SK-MEL-5 (cell line): ENCODE measurements around the gene FAF1. TPM values are rescaled to one million over a fixed set of nuclear protein-coding genes. Genes with fewer than 3 reads are reported as not detected.

ENCODE experiments used
- DNase-seq: peaks from one replicate; pipeline ENCODE4 v3.0.0-alpha.2; 2016; ENCODE audit warnings: low read depth, low spot score
- in situ Hi-C: cut with HindIII; loops from 2 replicates; pipeline ENCODE4 v1.10.0; 2016; ENCODE audit warnings: low sequenced_read_pairs, high pct_unique_total_duplicates, low pct_unique_long_range_greater_than_20kb
- total RNA-seq: library from RNA; depleted of rRNA; stranded (reverse); fragments of >200 nt; shearing (Covaris generic); gene quantifications from 2 replicates; pipeline ENCODE4 v1.2.3, GENCODE V29; 2014

Gene FAF1
- total RNA-seq, 1 experiment from 2014 or later, result 73.3 TPM

GRCh38 chr1:50420689-50421365 is 539.2 kb downstream of the FAF1 start:
- DNase-seq, result no peak
- in situ Hi-C loops, result no loop called here

- in situ Hi-C loops, result no loop called here
- no peak for DNase-seq
Observed at GRCh38 chr1:50419907-50420677, 540.0 kb downstream of the FAF1 start.

- DNase-seq, result no peak
- in situ Hi-C loops, result no loop called here
Observed at GRCh38 chr1:50419192-50419906, 540.7 kb downstream of the FAF1 start.

- in situ Hi-C loops, result no loop called here
- DNase-seq, result no peak
Observed at GRCh38 chr1:50418600-50419109, 541.4 kb downstream of the FAF1 start.

GRCh38 chr1:50417946-50418599 is 542.0 kb downstream of the FAF1 start:
- in situ Hi-C loops, result no loop called here
- no peak for DNase-seq

GRCh38 chr1:50417507-50417906 is 542.6 kb downstream of the FAF1 start:
- in situ Hi-C loops, result no loop called here
- DNase-seq, result no peak

GRCh38 chr1:50416553-50417453 is 543.3 kb downstream of the FAF1 start:
- no peak for DNase-seq
- in situ Hi-C loops, result no loop called here

GRCh38 chr1:50416150-50416527 is 543.9 kb downstream of the FAF1 start:
- no peak for DNase-seq
- in situ Hi-C loops, result no loop called here

GRCh38 chr1:50415235-50416149 is 544.6 kb downstream of the FAF1 start:
- in situ Hi-C loops, result no loop called here
- no peak for DNase-seq

GRCh38 chr1:50414853-50415234 is 545.2 kb downstream of the FAF1 start:
- in situ Hi-C loops, result no loop called here
- no peak for DNase-seq

GRCh38 chr1:50412813-50413476 is 547.1 kb downstream of the FAF1 start:
- no peak for DNase-seq
- in situ Hi-C loops, result no loop called here

GRCh38 chr1:50405814-50406213 is 554.3 kb downstream of the FAF1 start:
- in situ Hi-C loops, result no loop called here

GRCh38 chr1:50393522-50394120 is 566.4 kb downstream of the FAF1 start:
- no peak for DNase-seq
- in situ Hi-C loops, result no loop called here

More at GRCh38 chr1:50405814-50406213, 554.3 kb downstream of the FAF1 start:
- DNase-seq, result no peak
